ENCODE results near the gene ZCCHC10. TPM values are rescaled to one million over a fixed set of nuclear protein-coding genes. Genes with fewer than 3 reads are reported as not detected.

Gene ZCCHC10
- total and polyA plus RNA-seq, 4 donors = 5.1 to 24.2 (median 9.8) TPM

- Histone ChIP-seq H3K9ac (ENCODE audit: low read depth in 1 of 2, low read length in 2 of 2) (peak overlapping the region; percentile 86 to 100), H3K27me3 (ENCODE audit: control insufficient read depth in 4 of 4, insufficient read depth in 4 of 4, low read length in 3 of 4) (no peaks in the 10 kb centered on the region), H3K27ac (ENCODE audit: low read depth in 1 of 2, low read length in 2 of 2) (peak overlapping the region; percentile 99 to 100), H3K36me3 (ENCODE audit: control insufficient read depth in 4 of 4, insufficient read depth in 3 of 4, low read depth in 1 of 4, low read length in 3 of 4) (no peaks in the 10 kb centered on the region), H3K4me3 (ENCODE audit: low read depth in 1 of 3, low read length in 3 of 3) (peak overlapping the region; percentile 70 to 98 (median 74)), H3K4me1 (ENCODE audit: control insufficient read depth in 4 of 4, insufficient read depth in 4 of 4, low read length in 3 of 4) (peaks cover 6 to 29% (median 20%) of the 10 kb centered on the region in 4 donors), H3K9me3 (ENCODE audit: control insufficient read depth in 4 of 4, low read length in 3 of 4) (no peaks in the 10 kb centered on the region)
- DNase-seq (ENCODE audit: low spot score) = no peak
- no peak for TF ChIP-seq ZBTB33 (IDR thresholded peaks at IDR 0.05)
- TF ChIP-seq REST (IDR thresholded peaks at IDR 0.05) = no peak
- TF ChIP-seq MAX (IDR thresholded peaks at IDR 0.05) = no peak
- no peak for TF ChIP-seq NR2F2 (IDR thresholded peaks at IDR 0.05)
- under 1% methylated on average over 15 of the region's 15 CpGs for WGBS
Measured at GRCh38 chr5:133051061-133051541, 24.8 kb upstream of the ZCCHC10 start.

- peak overlapping the region; percentile 99 to 100 for H3K27ac ChIP-seq (ENCODE audit: low read depth in 1 of 2, low read length in 2 of 2)
- TF ChIP-seq MAX (IDR thresholded peaks at IDR 0.05) (no peak), SP1 (IDR thresholded peaks at IDR 0.05) (no peak), NR2F2 (IDR thresholded peaks at IDR 0.05) (no peak), JUND (IDR thresholded peaks at IDR 0.05) (no peak), EGR1 (IDR thresholded peaks at IDR 0.05; ENCODE audit: low read depth in 2 of 2) (no peak), RAD21 (IDR thresholded peaks at IDR 0.05) (no peak), TAF1 (conservative IDR thresholded peaks at IDR 0.05) (no peak), ZBTB33 (IDR thresholded peaks at IDR 0.05) (no peak), ATF3 (IDR thresholded peaks at IDR 0.05) (no peak), FOXA1 (IDR thresholded peaks at IDR 0.05) (no peak), CTCF (IDR thresholded peaks at IDR 0.05; ENCODE audit: low read depth, low read length, missing input control) (no peak), RXRA (IDR thresholded peaks at IDR 0.05) (no peak), YY1 (IDR thresholded peaks at IDR 0.05) (no peak), FOXA2 (IDR thresholded peaks at IDR 0.05) (no peak), REST (IDR thresholded peaks at IDR 0.05) (no peak)
- H3K4me3 ChIP-seq (ENCODE audit: low read depth in 1 of 3, low read length in 3 of 3) = peak overlapping the region in 2 of 3 donors; percentile 74 to 98
- H3K9me3 ChIP-seq (ENCODE audit: control insufficient read depth in 4 of 4, low read length in 3 of 4) = no peaks in the 10 kb centered on the region
- peak overlapping the region; percentile 86 to 100 for H3K9ac ChIP-seq (ENCODE audit: low read depth in 1 of 2, low read length in 2 of 2)
- H3K36me3 ChIP-seq (ENCODE audit: control insufficient read depth in 4 of 4, insufficient read depth in 3 of 4, low read depth in 1 of 4, low read length in 3 of 4) = no peaks in the 10 kb centered on the region
- no peaks in the 10 kb centered on the region for H3K27me3 ChIP-seq (ENCODE audit: control insufficient read depth in 4 of 4, insufficient read depth in 4 of 4, low read length in 3 of 4)
- WGBS = 40% methylated on average over 4 of the region's 4 CpGs
- no peak for DNase-seq (ENCODE audit: low spot score)
- peaks cover 6 to 29% (median 20%) of the 10 kb centered on the region in 4 donors for H3K4me1 ChIP-seq (ENCODE audit: control insufficient read depth in 4 of 4, insufficient read depth in 4 of 4, low read length in 3 of 4)
Measured at GRCh38 chr5:133050521-133050920, 24.2 kb upstream of the ZCCHC10 start.

Data from liver (tissue), 9 donors.